K562 (cell line): ENCODE data around the gene F12. TPM values are rescaled to one million over a fixed set of nuclear protein-coding genes. Genes with fewer than 3 reads are reported as not detected.
A peak's percentile ranks its signal among the peaks of the same experiment; 100 is the strongest.

Experiments
- ATF3 ChIP-seq, 2 experiments: fragments of 450-650 bp in 1 of 2; sonication (generic) in 1 of 2; formaldehyde crosslinking in 1 of 2; IDR thresholded peaks in 1 of 2; conservative IDR thresholded peaks in 1 of 2; 2 replicates each; pipeline versions ENCODE4 v1.6.1 to v1.8.1; 2016 to 2023; ENCODE audit warnings: mild to moderate bottlenecking in 2 of 2, moderate library complexity in 2 of 2, inconsistent platforms in 1 of 2, missing genetic modification reagents in 1 of 2
- HDAC8 ChIP-seq: fragments of 450-650 bp; IDR thresholded peaks from 2 replicates; pipeline ENCODE4 v1.6.1; 2016; ENCODE audit warnings: mild to moderate bottlenecking, missing genetic modification characterization, moderate library complexity, missing compliant biosample characterization
- HSF4 ChIP-seq: fragments of 250-450 bp; sonication (Bioruptor Pico); IDR thresholded peaks from 2 replicates; pipeline ENCODE4 v2.1.2; 2022; ENCODE audit warnings: mild to moderate bottlenecking, moderate library complexity, borderline replicate concordance
- JUN ChIP-seq, 2 experiments: sonication (generic) in 1 of 2; formaldehyde crosslinking in 1 of 2; IDR thresholded peaks; 2 replicates each; pipeline versions ENCODE4 v1.6.1 to v1.8.0; 2012 to 2022; ENCODE audit warnings: borderline replicate concordance in 2 of 2, mild to moderate bottlenecking in 2 of 2, improper control_type of control experiment in 1 of 2, low read depth in 1 of 2, low read length in 1 of 2, missing genetic modification reagents in 1 of 2
- L3MBTL2 ChIP-seq: fragments of 450-650 bp; IDR thresholded peaks from 2 replicates; pipeline ENCODE4 v1.6.1; 2016; ENCODE audit warnings: mild to moderate bottlenecking, moderate library complexity
- LCOR ChIP-seq: sonication (generic); formaldehyde crosslinking; IDR thresholded peaks from 2 replicates; pipeline ENCODE4 v1.8.0; 2022; ENCODE audit warnings: mild to moderate bottlenecking, missing genetic modification reagents
- RBM22 ChIP-seq: fragments of 200-400 bp; formaldehyde crosslinking; IDR thresholded peaks from 2 replicates; pipeline ENCODE4 v1.6.1; 2018; ENCODE audit warnings: low read length, low read depth; ENCODE audit not compliant: poor library complexity, severe bottlenecking
- TOE1 ChIP-seq, 2 experiments: fragments of 450-650 bp in 1 of 2; sonication (generic) in 1 of 2; formaldehyde crosslinking in 1 of 2; IDR thresholded peaks; 2 replicates each; pipeline versions ENCODE4 v1.7.1 to v1.8.0; 2016 to 2022; ENCODE audit warnings: borderline replicate concordance in 2 of 2, mild to moderate bottlenecking in 2 of 2, antibody characterized with exemption in 1 of 2, inconsistent platforms in 1 of 2, low read depth in 1 of 2, missing genetic modification reagents in 1 of 2, moderate library complexity in 1 of 2
- TSC22D4 ChIP-seq: fragments of 450-650 bp; IDR thresholded peaks from 2 replicates; pipeline ENCODE4 v1.6.1; 2016; ENCODE audit warnings: missing genetic modification characterization, missing biosample characterization, control low read depth
- polyA plus RNA-seq, 8 experiments: library from polyadenylated mRNA; depleted of rRNA in 4 of 8; stranded (reverse) in 5 of 8; unstranded in 3 of 8; fragments of >200 nt; fragmentation: Nextera tagmentation in 2 of 8; fragmentation: Illumina TruSeq in 1 of 8; extraction: Ambion mirVana in 2 of 8; extraction: Trizol in 1 of 8; gene quantifications; 2 replicates each; pipeline versions ENCODE4 v1.2.1 to v1.2.3, GENCODE V29; 2011 to 2014; ENCODE audit warnings: inconsistent platforms in 1 of 8, missing spikeins in 1 of 8
- total RNA-seq, 7 experiments: library from RNA; depleted of rRNA in 6 of 7; stranded (reverse); fragments of >200 nt in 6 of 7; fragmentation: Illumina TruSeq in 2 of 7; extraction: Trizol in 2 of 7; gene quantifications; 2 replicates each; pipeline versions ENCODE4 v1.2.1 to v1.2.3, GENCODE V29; 2011 to 2021; ENCODE audit warnings: low replicate concordance in 1 of 7
- TF ChIP-seq, protein P1 (sequence below), 2 experiments: IDR thresholded peaks; 2 replicates each; pipeline ENCODE4 v1.6.1; 2012; ENCODE audit warnings: improper control_type of control experiment in 2 of 2, low read depth in 2 of 2, low read length in 2 of 2, borderline replicate concordance in 1 of 2
- TF ChIP-seq, protein P2 (sequence below): IDR thresholded peaks from 2 replicates; pipeline ENCODE4 v1.6.1; 2016; ENCODE audit warnings: missing genetic modification characterization, missing compliant biosample characterization
- TF ChIP-seq, protein P3 (sequence below): fragments of 450-650 bp; IDR thresholded peaks from 2 replicates; pipeline ENCODE4 v1.6.1; 2017; ENCODE audit warnings: antibody characterized with exemption, mild to moderate bottlenecking
- TF ChIP-seq, protein P4 (sequence below): sonication (generic); formaldehyde crosslinking; IDR thresholded peaks from 2 replicates; pipeline ENCODE4 v1.8.1; 2023; ENCODE audit warnings: mild to moderate bottlenecking, missing genetic modification reagents

F12 gene
- total and polyA plus RNA-seq, 9 of the 15 experiments (the other 6 are each of a cell fraction or from before 2014, with no cell fraction given), result 0.59 to 18.3 (median 3.6) TPM

DNA sequence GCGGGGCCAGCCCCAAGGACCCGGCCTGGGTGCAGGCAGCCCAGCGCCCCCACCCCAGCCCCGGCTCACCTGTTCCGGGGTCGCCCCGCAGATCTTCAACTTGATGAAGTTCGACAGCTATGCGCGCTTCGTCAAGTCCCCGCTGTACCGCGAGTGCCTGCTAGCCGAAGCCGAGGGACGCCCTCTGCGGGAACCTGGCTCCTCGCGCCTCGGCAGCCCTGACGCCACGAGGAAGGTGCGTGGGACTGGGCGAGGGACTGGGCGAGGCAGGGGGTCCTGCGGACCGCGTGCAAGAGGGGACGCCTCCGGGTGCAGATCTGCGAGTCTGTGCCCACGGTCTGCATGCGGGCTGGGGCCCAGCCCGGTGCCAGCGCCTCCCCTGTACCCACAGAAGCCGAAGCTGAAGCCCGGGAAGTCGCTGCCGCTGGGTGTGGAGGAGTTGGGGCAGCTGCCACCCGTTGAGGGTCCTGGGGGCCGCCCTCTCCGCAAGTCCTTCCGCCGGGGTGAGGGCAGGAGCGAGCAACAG lies 42.0 kb downstream of the F12 start (continued):
- TF ChIP-seq, protein P1, sequence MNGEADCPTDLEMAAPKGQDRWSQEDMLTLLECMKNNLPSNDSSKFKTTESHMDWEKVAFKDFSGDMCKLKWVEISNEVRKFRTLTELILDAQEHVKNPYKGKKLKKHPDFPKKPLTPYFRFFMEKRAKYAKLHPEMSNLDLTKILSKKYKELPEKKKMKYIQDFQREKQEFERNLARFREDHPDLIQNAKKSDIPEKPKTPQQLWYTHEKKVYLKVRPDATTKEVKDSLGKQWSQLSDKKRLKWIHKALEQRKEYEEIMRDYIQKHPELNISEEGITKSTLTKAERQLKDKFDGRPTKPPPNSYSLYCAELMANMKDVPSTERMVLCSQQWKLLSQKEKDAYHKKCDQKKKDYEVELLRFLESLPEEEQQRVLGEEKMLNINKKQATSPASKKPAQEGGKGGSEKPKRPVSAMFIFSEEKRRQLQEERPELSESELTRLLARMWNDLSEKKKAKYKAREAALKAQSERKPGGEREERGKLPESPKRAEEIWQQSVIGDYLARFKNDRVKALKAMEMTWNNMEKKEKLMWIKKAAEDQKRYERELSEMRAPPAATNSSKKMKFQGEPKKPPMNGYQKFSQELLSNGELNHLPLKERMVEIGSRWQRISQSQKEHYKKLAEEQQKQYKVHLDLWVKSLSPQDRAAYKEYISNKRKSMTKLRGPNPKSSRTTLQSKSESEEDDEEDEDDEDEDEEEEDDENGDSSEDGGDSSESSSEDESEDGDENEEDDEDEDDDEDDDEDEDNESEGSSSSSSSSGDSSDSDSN (IDR thresholded peaks at IDR 0.05; ENCODE audit: borderline replicate concordance in 1 of 2, low read depth in 2 of 2, low read length in 2 of 2), result peak in 1 of 2 experiments; percentile 37; a peak in 1 of 4 replicates
- no peak for TF ChIP-seq HSF4 (CRISPR knock-in tag)
- TF ChIP-seq, protein P2, sequence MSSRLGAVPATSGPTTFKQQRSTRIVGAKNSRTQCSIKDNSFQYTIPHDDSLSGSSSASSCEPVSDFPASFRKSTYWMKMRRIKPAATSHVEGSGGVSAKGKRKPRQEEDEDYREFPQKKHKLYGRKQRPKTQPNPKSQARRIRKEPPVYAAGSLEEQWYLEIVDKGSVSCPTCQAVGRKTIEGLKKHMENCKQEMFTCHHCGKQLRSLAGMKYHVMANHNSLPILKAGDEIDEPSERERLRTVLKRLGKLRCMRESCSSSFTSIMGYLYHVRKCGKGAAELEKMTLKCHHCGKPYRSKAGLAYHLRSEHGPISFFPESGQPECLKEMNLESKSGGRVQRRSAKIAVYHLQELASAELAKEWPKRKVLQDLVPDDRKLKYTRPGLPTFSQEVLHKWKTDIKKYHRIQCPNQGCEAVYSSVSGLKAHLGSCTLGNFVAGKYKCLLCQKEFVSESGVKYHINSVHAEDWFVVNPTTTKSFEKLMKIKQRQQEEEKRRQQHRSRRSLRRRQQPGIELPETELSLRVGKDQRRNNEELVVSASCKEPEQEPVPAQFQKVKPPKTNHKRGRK (tag), result no peak
- no peak for TF ChIP-seq TSC22D4 (tag)
- TF ChIP-seq TOE1 (IDR thresholded peaks at IDR 0.05; ENCODE audit: borderline replicate concordance), result no peak
- peak; percentile 93; the same call in 1 of the 2 replicates for TF ChIP-seq TOE1 (CRISPR knock-in tag; IDR thresholded peaks at IDR 0.05; ENCODE audit: borderline replicate concordance, low read depth)
- TF ChIP-seq, protein P3, sequence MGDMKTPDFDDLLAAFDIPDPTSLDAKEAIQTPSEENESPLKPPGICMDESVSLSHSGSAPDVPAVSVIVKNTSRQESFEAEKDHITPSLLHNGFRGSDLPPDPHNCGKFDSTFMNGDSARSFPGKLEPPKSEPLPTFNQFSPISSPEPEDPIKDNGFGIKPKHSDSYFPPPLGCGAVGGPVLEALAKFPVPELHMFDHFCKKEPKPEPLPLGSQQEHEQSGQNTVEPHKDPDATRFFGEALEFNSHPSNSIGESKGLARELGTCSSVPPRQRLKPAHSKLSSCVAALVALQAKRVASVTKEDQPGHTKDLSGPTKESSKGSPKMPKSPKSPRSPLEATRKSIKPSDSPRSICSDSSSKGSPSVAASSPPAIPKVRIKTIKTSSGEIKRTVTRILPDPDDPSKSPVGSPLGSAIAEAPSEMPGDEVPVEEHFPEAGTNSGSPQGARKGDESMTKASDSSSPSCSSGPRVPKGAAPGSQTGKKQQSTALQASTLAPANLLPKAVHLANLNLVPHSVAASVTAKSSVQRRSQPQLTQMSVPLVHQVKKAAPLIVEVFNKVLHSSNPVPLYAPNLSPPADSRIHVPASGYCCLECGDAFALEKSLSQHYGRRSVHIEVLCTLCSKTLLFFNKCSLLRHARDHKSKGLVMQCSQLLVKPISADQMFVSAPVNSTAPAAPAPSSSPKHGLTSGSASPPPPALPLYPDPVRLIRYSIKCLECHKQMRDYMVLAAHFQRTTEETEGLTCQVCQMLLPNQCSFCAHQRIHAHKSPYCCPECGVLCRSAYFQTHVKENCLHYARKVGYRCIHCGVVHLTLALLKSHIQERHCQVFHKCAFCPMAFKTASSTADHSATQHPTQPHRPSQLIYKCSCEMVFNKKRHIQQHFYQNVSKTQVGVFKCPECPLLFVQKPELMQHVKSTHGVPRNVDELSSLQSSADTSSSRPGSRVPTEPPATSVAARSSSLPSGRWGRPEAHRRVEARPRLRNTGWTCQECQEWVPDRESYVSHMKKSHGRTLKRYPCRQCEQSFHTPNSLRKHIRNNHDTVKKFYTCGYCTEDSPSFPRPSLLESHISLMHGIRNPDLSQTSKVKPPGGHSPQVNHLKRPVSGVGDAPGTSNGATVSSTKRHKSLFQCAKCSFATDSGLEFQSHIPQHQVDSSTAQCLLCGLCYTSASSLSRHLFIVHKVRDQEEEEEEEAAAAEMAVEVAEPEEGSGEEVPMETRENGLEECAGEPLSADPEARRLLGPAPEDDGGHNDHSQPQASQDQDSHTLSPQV, result peak; percentile 98
- TF ChIP-seq, protein P4, sequence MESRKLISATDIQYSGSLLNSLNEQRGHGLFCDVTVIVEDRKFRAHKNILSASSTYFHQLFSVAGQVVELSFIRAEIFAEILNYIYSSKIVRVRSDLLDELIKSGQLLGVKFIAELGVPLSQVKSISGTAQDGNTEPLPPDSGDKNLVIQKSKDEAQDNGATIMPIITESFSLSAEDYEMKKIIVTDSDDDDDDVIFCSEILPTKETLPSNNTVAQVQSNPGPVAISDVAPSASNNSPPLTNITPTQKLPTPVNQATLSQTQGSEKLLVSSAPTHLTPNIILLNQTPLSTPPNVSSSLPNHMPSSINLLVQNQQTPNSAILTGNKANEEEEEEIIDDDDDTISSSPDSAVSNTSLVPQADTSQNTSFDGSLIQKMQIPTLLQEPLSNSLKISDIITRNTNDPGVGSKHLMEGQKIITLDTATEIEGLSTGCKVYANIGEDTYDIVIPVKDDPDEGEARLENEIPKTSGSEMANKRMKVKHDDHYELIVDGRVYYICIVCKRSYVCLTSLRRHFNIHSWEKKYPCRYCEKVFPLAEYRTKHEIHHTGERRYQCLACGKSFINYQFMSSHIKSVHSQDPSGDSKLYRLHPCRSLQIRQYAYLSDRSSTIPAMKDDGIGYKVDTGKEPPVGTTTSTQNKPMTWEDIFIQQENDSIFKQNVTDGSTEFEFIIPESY (CRISPR knock-in tag), result 0 out of 2 replicates have a peak, but pooled peaks have one; percentile 13
- peak; percentile 100 for TF ChIP-seq L3MBTL2
- no peak for TF ChIP-seq ATF3 (IDR thresholded peaks at IDR 0.05)
- TF ChIP-seq ATF3 (CRISPR knock-in tag; conservative IDR thresholded peaks at IDR 0.05), result peak; percentile 62; the same call in 1 of the 2 replicates
- TF ChIP-seq LCOR (CRISPR knock-in tag), result peak; percentile 93
- TF ChIP-seq JUN (IDR thresholded peaks at IDR 0.05; ENCODE audit: borderline replicate concordance, low read depth, low read length), result peak; percentile 59; the same call in 1 of the 2 replicates
- peak; percentile 89; the same call in 1 of the 2 replicates for TF ChIP-seq JUN (CRISPR knock-in tag; IDR thresholded peaks at IDR 0.05; ENCODE audit: borderline replicate concordance)
- peak; percentile 79 for TF ChIP-seq HDAC8 (tag)
- peak; percentile 36 for TF ChIP-seq RBM22
